ENCODE measurements around the gene NTF3.

GRCh38 chr12:5499566-5500330 is 67.8 kb downstream of the NTF3 start:
- no peak for TF ChIP-seq CTCF (IDR thresholded peaks at IDR 0.05)
- no peak for TF ChIP-seq POLR2A (IDR thresholded peaks at IDR 0.05)
- TF ChIP-seq POLR2AphosphoS5 (IDR thresholded peaks at IDR 0.05) = no peak
